Measurements from ENCODE around the gene KIF2A.
"Not testable (repeated sequence)": the region's sequence is repeated elsewhere in the genome, so short reads cannot be mapped to it uniquely, and the experiment has no call there.

Gene KIF2A

GRCh38 chr5:62291829-62292228 is 14.2 kb upstream of the KIF2A start:
- not testable (repeated sequence) for DNase-seq (ENCODE audit: low spot score); FAIRE-seq

GRCh38 chr5:62296998-62297397 is 9.0 kb upstream of the KIF2A start:
- no peak for DNase-seq (ENCODE audit: low spot score)
- no peak for FAIRE-seq

GRCh38 chr5:62298118-62298517 is 7.9 kb upstream of the KIF2A start:
- FAIRE-seq: no peak

GRCh38 chr5:62299101-62299500 is 6.9 kb upstream of the KIF2A start:
- DNase-seq (ENCODE audit: low spot score): no peak
- no peak for FAIRE-seq

More at GRCh38 chr5:62298118-62298517, 7.9 kb upstream of the KIF2A start:
- no peak for DNase-seq (ENCODE audit: low spot score)

GRCh38 chr5:62299600-62299999 is 6.4 kb upstream of the KIF2A start:
- no peak for DNase-seq (ENCODE audit: low spot score)
- FAIRE-seq: no peak

GRCh38 chr5:62305358-62305714 is 670 bp upstream of the KIF2A start:
- DNase-seq (ENCODE audit: low spot score): no peak
- FAIRE-seq: no peak

GRCh38 chr5:62306323-62306895 is 403 bp downstream of the KIF2A start:
- FAIRE-seq (peak; percentile 68), DNase-seq (ENCODE audit: low spot score) (no peak)

GRCh38 chr5:62306896-62307689 is 1.1 kb downstream of the KIF2A start:
- FAIRE-seq (no peak), DNase-seq (ENCODE audit: low spot score) (peak; percentile 48)

GRCh38 chr5:62308439-62308838 is 2.4 kb downstream of the KIF2A start:
- FAIRE-seq (no peak), DNase-seq (ENCODE audit: low spot score) (no peak)

- DNase-seq (ENCODE audit: low spot score): no peak
- FAIRE-seq: no peak
These were observed 3.1 kb downstream of the KIF2A start for GRCh38 chr5:62309107-62309506.

GRCh38 chr5:62310426-62311143 is 4.6 kb downstream of the KIF2A start:
- no peak for DNase-seq (ENCODE audit: low spot score)
- no peak for FAIRE-seq

GRCh38 chr5:62312036-62312435 is 6.0 kb downstream of the KIF2A start:
- no peak for DNase-seq (ENCODE audit: low spot score)
- no peak for FAIRE-seq

GRCh38 chr5:62312674-62313073 is 6.7 kb downstream of the KIF2A start:
- FAIRE-seq (no peak), DNase-seq (ENCODE audit: low spot score) (no peak)

GRCh38 chr5:62314213-62314830 is 8.3 kb downstream of the KIF2A start:
- DNase-seq (ENCODE audit: low spot score): no peak
- no peak for FAIRE-seq

- DNase-seq (ENCODE audit: low spot score): no peak
- no peak for FAIRE-seq
These were observed 9.6 kb downstream of the KIF2A start for GRCh38 chr5:62315376-62316175.

- FAIRE-seq: no peak
- DNase-seq (ENCODE audit: low spot score): no peak
These were observed 10.1 kb downstream of the KIF2A start for GRCh38 chr5:62316176-62316502.

GRCh38 chr5:62317810-62318209 is 11.8 kb downstream of the KIF2A start:
- DNase-seq (ENCODE audit: low spot score) (no peak), FAIRE-seq (no peak)

GRCh38 chr5:62322484-62322883 is 16.5 kb downstream of the KIF2A start:
- no peak for FAIRE-seq
- DNase-seq (ENCODE audit: low spot score): no peak

- FAIRE-seq (no peak), DNase-seq (ENCODE audit: low spot score) (no peak)
These were observed 20.3 kb downstream of the KIF2A start for GRCh38 chr5:62326302-62326701.

GRCh38 chr5:62326702-62327101 is 20.7 kb downstream of the KIF2A start:
- DNase-seq (ENCODE audit: low spot score) (no peak), FAIRE-seq (no peak)
